Measurements from ENCODE around the gene YJU2.

DNA sequence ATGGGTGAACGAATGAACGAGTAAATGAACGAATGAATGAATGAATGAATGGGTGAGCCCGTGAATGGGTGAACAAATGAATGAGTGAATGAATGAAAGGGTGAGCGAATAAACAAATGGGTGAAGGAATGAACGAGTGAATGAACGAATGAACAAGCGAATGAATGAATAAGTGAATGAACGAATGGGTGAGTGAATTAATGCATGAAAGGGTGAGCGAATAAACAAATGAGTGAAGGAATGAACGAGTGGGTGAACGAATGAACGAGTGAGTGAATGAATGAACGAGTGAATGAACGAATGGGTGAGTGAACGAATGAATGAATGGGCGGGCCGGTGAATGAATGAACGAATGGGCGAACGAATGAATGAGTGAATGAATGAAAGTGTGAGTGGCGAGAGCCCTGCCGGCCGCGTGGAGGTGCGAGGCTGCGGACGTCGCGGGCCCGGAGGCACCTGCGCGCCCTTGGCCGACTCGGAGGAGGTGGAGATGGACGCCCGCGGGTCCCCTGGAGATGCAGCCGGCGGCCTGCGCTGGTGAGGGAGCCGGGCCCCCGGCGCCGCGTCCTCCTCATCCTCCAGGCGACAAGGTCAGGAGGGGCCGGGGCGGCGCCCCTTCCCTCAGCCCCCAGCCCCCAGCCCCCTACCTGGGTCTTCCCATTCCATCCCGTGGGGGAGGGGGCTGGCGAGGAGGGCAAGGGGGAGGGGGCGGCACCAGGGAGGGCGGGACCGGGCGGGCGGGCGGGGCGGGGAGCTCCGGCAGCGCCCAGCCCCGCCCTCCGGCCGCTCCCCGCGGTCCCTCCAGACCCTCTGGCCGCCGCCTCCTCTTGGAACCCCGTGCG lies 49.0 kb upstream of the YJU2 start:
- TF ChIP-seq RFX1 (IDR thresholded peaks at IDR 0.05) (no peak), EP300 (IDR thresholded peaks at IDR 0.05; ENCODE audit: low read depth in 2 of 2, low read length in 2 of 2) (no peak), EP300 (CRISPR knock-in tag; IDR thresholded peaks at IDR 0.05; ENCODE audit: borderline replicate concordance) (no peak), ZC3H4 (CRISPR knock-in tag; IDR thresholded peaks at IDR 0.05; ENCODE audit: borderline replicate concordance) (no peak), GABPB1 (CRISPR knock-in tag; IDR thresholded peaks at IDR 0.05) (no peak), ADNP (CRISPR knock-in tag; IDR thresholded peaks at IDR 0.05) (no peak), YY1 (IDR thresholded peaks at IDR 0.05; ENCODE audit: insufficient read depth, insufficient replicate concordance, low read depth, low read length) (no peak)
- TF ChIP-seq, protein P1, sequence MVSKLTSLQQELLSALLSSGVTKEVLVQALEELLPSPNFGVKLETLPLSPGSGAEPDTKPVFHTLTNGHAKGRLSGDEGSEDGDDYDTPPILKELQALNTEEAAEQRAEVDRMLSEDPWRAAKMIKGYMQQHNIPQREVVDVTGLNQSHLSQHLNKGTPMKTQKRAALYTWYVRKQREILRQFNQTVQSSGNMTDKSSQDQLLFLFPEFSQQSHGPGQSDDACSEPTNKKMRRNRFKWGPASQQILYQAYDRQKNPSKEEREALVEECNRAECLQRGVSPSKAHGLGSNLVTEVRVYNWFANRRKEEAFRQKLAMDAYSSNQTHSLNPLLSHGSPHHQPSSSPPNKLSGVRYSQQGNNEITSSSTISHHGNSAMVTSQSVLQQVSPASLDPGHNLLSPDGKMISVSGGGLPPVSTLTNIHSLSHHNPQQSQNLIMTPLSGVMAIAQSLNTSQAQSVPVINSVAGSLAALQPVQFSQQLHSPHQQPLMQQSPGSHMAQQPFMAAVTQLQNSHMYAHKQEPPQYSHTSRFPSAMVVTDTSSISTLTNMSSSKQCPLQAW (CRISPR knock-in tag; IDR thresholded peaks at IDR 0.05), result no peak
- TF ChIP-seq, protein P2, sequence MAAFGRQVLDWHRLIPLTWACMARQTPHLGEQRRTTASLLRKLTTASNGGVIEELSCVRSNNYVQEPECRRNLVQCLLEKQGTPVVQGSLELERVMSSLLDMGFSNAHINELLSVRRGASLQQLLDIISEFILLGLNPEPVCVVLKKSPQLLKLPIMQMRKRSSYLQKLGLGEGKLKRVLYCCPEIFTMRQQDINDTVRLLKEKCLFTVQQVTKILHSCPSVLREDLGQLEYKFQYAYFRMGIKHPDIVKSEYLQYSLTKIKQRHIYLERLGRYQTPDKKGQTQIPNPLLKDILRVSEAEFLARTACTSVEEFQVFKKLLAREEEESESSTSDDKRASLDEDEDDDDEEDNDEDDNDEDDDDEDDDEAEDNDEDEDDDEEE (CRISPR knock-in tag; IDR thresholded peaks at IDR 0.05), result no peak
- TF ChIP-seq, protein P3, sequence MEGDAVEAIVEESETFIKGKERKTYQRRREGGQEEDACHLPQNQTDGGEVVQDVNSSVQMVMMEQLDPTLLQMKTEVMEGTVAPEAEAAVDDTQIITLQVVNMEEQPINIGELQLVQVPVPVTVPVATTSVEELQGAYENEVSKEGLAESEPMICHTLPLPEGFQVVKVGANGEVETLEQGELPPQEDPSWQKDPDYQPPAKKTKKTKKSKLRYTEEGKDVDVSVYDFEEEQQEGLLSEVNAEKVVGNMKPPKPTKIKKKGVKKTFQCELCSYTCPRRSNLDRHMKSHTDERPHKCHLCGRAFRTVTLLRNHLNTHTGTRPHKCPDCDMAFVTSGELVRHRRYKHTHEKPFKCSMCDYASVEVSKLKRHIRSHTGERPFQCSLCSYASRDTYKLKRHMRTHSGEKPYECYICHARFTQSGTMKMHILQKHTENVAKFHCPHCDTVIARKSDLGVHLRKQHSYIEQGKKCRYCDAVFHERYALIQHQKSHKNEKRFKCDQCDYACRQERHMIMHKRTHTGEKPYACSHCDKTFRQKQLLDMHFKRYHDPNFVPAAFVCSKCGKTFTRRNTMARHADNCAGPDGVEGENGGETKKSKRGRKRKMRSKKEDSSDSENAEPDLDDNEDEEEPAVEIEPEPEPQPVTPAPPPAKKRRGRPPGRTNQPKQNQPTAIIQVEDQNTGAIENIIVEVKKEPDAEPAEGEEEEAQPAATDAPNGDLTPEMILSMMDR (CRISPR knock-in tag; IDR thresholded peaks at IDR 0.05), result no peak
- TF ChIP-seq, protein P4, sequence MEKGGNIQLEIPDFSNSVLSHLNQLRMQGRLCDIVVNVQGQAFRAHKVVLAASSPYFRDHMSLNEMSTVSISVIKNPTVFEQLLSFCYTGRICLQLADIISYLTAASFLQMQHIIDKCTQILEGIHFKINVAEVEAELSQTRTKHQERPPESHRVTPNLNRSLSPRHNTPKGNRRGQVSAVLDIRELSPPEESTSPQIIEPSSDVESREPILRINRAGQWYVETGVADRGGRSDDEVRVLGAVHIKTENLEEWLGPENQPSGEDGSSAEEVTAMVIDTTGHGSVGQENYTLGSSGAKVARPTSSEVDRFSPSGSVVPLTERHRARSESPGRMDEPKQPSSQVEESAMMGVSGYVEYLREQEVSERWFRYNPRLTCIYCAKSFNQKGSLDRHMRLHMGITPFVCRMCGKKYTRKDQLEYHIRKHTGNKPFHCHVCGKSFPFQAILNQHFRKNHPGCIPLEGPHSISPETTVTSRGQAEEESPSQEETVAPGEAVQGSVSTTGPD (CRISPR knock-in tag; IDR thresholded peaks at IDR 0.05), result no peak
